SK-N-SH (cell line): ENCODE results near the gene CDC42BPG.

ENCODE experiments used
- CHD2 ChIP-seq: fragments of 150-350 bp; IDR thresholded peaks from 2 replicates; pipeline ENCODE4 v1.6.1; 2018; ENCODE audit warnings: low read length; ENCODE audit not compliant: partially characterized antibody
- CTCF ChIP-seq: fragments of 200-600 bp; sonication (generic); IDR thresholded peaks from 2 replicates; pipeline ENCODE4 v1.6.1; 2017; ENCODE audit warnings: antibody characterized with exemption, mild to moderate bottlenecking, moderate library complexity
- EZH2phosphoT487 ChIP-seq: fragments of 200-600 bp; sonication (generic); IDR thresholded peaks from 2 replicates; pipeline ENCODE4 v1.6.1; 2017; ENCODE audit warnings: low read depth, mixed run types, mild to moderate bottlenecking, antibody characterized with exemption, moderate library complexity, borderline replicate concordance
- POLR2AphosphoS5 ChIP-seq: IDR thresholded peaks from 2 replicates; pipeline ENCODE4 v1.6.1; 2012; ENCODE audit warnings: low read depth, low read length
- TAF1 ChIP-seq: IDR thresholded peaks from 2 replicates; pipeline ENCODE4 v1.6.1; 2012; ENCODE audit warnings: low read depth, mild to moderate bottlenecking, low read length, moderate library complexity, borderline replicate concordance
- TEAD4 ChIP-seq: IDR thresholded peaks from 2 replicates; pipeline ENCODE4 v1.4.0; 2012; ENCODE audit warnings: mild to moderate bottlenecking, borderline replicate concordance; ENCODE audit not compliant: insufficient read depth
- TF ChIP-seq, protein P1 (sequence below): IDR thresholded peaks from 2 replicates; pipeline ENCODE4 v1.6.1; 2012; ENCODE audit warnings: mild to moderate bottlenecking, low read depth, low read length, moderate library complexity

DNA sequence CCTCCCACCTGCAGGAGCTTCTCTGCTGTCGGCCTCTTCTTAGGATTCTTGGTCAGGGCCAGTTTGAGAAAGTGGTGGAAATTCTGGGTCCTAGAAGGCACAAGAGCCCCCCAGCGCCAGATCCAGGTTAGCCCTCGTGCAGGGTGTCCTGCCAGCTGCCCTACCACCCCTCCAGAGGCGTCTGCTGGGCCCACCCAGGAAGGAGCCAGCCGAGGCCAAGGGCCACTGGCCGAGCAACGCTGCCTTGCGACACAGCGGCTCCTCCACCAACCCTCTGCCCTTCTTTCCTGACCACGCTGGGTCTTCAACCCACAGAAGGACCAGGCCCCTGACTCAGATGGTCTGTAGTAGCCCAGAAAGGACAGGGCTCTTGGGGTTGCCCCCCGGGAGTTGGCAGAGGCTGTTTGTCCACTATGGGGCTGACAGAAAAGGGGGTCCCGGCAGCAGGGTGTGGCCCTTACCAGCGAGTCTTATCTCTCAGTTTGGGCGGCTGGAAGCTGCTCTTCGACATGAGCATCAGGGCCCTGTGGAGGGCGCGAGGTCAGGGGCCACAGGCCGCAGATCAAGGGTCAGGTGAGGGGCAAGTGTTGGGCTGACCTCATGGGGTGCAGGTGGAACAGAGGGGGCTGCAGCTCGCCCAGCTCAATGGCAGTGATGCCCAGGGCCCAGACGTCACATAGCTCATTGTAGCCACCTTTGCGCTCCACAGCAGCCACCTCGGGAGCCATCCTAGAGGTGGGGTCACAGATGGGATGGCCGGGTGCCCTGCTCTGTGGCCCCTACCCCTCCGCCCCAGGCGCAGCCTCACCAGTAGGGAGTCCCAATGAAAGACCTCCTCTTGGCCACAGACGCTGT, 43.9 kb downstream of the CDC42BPG start:
- TF ChIP-seq, protein P1, sequence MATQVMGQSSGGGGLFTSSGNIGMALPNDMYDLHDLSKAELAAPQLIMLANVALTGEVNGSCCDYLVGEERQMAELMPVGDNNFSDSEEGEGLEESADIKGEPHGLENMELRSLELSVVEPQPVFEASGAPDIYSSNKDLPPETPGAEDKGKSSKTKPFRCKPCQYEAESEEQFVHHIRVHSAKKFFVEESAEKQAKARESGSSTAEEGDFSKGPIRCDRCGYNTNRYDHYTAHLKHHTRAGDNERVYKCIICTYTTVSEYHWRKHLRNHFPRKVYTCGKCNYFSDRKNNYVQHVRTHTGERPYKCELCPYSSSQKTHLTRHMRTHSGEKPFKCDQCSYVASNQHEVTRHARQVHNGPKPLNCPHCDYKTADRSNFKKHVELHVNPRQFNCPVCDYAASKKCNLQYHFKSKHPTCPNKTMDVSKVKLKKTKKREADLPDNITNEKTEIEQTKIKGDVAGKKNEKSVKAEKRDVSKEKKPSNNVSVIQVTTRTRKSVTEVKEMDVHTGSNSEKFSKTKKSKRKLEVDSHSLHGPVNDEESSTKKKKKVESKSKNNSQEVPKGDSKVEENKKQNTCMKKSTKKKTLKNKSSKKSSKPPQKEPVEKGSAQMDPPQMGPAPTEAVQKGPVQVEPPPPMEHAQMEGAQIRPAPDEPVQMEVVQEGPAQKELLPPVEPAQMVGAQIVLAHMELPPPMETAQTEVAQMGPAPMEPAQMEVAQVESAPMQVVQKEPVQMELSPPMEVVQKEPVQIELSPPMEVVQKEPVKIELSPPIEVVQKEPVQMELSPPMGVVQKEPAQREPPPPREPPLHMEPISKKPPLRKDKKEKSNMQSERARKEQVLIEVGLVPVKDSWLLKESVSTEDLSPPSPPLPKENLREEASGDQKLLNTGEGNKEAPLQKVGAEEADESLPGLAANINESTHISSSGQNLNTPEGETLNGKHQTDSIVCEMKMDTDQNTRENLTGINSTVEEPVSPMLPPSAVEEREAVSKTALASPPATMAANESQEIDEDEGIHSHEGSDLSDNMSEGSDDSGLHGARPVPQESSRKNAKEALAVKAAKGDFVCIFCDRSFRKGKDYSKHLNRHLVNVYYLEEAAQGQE, result no peak
- TF ChIP-seq CHD2 (no peak), CTCF (no peak), TAF1 (no peak), TEAD4 (no peak), EZH2phosphoT487 (no peak), POLR2AphosphoS5 (no peak)
